ENCODE data around the gene SDHD. TPM values are rescaled to one million over a fixed set of nuclear protein-coding genes. Genes with fewer than 3 reads are reported as not detected.

The SDHD gene
- total RNA-seq, 1 donor from 2014 or later, result 68.5 TPM

GRCh38 chr11:112123129-112123528 lies 36.5 kb downstream of the SDHD start:
- TF ChIP-seq, protein P1, sequence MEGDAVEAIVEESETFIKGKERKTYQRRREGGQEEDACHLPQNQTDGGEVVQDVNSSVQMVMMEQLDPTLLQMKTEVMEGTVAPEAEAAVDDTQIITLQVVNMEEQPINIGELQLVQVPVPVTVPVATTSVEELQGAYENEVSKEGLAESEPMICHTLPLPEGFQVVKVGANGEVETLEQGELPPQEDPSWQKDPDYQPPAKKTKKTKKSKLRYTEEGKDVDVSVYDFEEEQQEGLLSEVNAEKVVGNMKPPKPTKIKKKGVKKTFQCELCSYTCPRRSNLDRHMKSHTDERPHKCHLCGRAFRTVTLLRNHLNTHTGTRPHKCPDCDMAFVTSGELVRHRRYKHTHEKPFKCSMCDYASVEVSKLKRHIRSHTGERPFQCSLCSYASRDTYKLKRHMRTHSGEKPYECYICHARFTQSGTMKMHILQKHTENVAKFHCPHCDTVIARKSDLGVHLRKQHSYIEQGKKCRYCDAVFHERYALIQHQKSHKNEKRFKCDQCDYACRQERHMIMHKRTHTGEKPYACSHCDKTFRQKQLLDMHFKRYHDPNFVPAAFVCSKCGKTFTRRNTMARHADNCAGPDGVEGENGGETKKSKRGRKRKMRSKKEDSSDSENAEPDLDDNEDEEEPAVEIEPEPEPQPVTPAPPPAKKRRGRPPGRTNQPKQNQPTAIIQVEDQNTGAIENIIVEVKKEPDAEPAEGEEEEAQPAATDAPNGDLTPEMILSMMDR (IDR thresholded peaks at IDR 0.05), result no peak
- DNase-seq (ENCODE audit: low spot score in 2 of 2), result no peak
- intact Hi-C loops (cut with DNase I), result no loop called here
- Histone ChIP-seq H3K27ac (no peak overlapping the region), H3K27me3 (no peaks in the 10 kb centered on the region), H3K4me3 (no peak overlapping the region), H3K36me3 (no peaks in the 10 kb centered on the region), H3K9me3 (no peaks in the 10 kb centered on the region), H3K4me1 (no peaks in the 10 kb centered on the region)

DNA sequence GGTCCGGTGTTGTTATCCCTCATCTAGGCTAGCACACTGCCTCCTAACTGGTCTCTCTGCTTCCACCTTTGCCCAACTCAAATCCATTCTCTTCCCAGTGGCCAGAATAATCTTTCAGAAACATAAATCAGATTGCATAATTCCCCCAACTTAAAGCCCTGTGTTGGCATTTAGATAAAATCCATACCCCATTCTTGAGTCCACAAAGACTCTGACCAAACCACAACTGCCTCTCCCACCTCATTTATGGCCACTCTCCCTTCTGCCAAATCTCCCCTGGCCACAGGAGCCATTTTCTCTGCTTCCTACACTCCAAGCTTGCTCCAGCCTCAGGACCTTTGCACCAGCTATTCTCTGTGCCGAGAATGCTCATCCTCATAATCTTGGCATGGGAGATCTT lies 40.4 kb downstream of the SDHD start:
- intact Hi-C loops (cut with DNase I), result no loop called here
- H3K27ac ChIP-seq, result no peak overlapping the region
- H3K9me3 ChIP-seq, result no peaks in the 10 kb centered on the region
- H3K27me3 ChIP-seq, result no peaks in the 10 kb centered on the region
- H3K4me1 ChIP-seq, result no peaks in the 10 kb centered on the region
- H3K36me3 ChIP-seq, result no peaks in the 10 kb centered on the region
- no peak overlapping the region for H3K4me3 ChIP-seq
- DNase-seq (ENCODE audit: low spot score in 2 of 2), result no peak
- TF ChIP-seq, protein P1 (IDR thresholded peaks at IDR 0.05), result no peak

DNA sequence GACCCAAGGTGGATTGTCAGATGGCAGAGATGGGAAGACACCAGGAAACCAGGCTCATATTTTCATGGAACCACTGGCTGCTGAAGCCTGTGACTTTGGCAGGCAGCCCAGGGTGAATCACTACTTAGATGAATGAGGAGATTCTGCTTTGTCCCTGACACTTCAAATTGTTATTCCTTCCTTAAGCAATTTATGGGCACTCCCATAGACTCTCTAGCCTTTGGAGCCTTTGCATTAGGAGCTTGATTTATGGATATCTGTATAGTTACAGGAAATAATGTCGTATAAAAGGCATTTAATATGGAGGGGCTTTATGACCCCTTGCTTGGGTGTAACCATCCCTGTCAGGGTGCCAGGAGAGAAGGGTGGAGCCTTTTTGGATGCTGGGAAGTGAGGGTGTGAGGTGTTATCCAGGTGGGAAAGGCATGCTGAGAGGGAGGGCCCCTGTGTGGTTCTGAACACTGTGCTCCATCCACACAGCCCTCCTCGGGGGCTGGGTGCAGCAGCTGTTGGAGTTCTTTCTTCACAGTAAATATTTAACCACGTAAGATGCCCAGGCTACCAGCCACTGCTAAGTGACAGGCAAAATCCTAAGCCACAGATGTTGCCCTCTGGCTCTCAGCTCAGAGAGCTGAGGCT lies 41.9 kb downstream of the SDHD start:
- no peaks in the 10 kb centered on the region for H3K4me1 ChIP-seq
- TF ChIP-seq, protein P1 (IDR thresholded peaks at IDR 0.05), result no peak
- H3K4me3 ChIP-seq, result no peak overlapping the region
- H3K27ac ChIP-seq, result no peak overlapping the region
- no peaks in the 10 kb centered on the region for H3K36me3 ChIP-seq
- no peaks in the 10 kb centered on the region for H3K9me3 ChIP-seq
- peak in 1 of 2 donors; percentile 70 for DNase-seq (ENCODE audit: low spot score in 2 of 2)
- no peaks in the 10 kb centered on the region for H3K27me3 ChIP-seq
- intact Hi-C loops (cut with DNase I), result no loop called here

DNA sequence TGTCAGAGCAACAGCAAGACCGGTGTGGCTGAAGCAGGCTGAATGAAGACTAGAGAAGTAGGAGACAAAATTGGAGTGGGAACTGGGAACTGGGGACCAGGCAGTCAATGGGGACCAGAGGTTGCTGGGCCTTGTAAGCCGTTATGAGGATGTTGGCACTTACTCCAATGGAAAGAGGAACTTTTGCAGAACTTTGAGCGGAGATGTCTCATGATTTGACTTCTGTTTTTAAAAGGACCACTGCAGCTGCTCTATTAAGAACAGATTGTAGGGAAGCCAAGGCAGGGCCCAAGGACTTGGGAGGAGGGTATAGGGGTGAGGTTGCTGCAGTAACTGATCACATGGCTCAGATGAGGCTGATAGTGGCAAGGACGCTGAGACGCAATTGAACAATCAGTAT lies 43.0 kb downstream of the SDHD start:
- no peaks in the 10 kb centered on the region for H3K9me3 ChIP-seq
- no peak for DNase-seq (ENCODE audit: low spot score in 2 of 2)
- TF ChIP-seq, protein P1 (IDR thresholded peaks at IDR 0.05), result no peak
- no peak overlapping the region for H3K4me3 ChIP-seq
- no peak overlapping the region for H3K27ac ChIP-seq
- no peaks in the 10 kb centered on the region for H3K27me3 ChIP-seq
- intact Hi-C loops (cut with DNase I), result no loop called here
- H3K36me3 ChIP-seq, result no peaks in the 10 kb centered on the region
- H3K4me1 ChIP-seq, result no peaks in the 10 kb centered on the region

DNA sequence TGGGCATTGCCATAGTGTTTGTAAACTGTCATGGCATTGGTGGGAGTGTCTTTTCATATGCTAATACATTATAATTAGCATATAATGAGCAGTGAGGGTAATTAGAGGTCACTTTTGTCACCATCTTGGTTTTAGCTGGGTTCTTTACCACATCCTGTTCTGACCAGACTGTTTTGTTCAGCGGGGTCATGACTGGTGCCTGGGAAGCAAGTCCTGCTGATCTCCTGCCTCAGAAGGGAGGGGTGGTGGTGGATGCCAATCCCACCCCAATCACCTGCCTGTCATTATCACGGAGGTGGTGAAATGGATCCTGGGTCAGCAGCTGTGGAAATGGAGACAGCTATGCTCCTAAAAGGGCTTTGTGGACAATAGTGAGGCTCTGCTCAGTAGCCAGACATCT lies 46.1 kb downstream of the SDHD start:
- no peaks in the 10 kb centered on the region for H3K4me1 ChIP-seq
- H3K27ac ChIP-seq, result no peak overlapping the region
- TF ChIP-seq, protein P1 (IDR thresholded peaks at IDR 0.05), result no peak
- H3K36me3 ChIP-seq, result no peaks in the 10 kb centered on the region
- intact Hi-C loops (cut with DNase I), result no loop called here
- DNase-seq (ENCODE audit: low spot score in 2 of 2), result no peak
- no peaks in the 10 kb centered on the region for H3K27me3 ChIP-seq
- H3K4me3 ChIP-seq, result no peak overlapping the region
- H3K9me3 ChIP-seq, result no peaks in the 10 kb centered on the region

DNA sequence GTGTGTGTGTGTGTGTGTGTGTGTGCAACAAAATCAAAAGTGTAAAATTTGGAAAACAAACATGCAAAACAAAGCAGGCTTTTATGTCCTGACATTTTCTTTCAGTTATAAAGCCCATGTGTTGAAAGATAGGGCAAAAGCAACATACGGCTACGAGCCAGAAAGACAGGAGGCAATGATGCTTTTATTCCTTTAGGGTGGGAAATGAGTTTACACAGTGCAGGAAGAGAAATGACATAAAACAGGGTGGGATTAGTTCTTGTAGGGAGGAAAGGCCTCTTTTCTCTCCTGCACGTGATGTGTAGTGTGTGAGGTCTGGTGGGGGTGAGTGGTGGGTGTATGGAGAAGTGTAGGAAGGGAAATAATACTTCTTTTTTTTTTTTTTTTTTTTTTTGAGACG lies 47.8 kb downstream of the SDHD start:
- Histone ChIP-seq H3K4me1 (no peaks in the 10 kb centered on the region), H3K4me3 (no peak overlapping the region), H3K36me3 (no peaks in the 10 kb centered on the region), H3K9me3 (no peaks in the 10 kb centered on the region), H3K27me3 (no peaks in the 10 kb centered on the region), H3K27ac (no peak overlapping the region)
- no peak for DNase-seq (ENCODE audit: low spot score in 2 of 2)
- intact Hi-C loops (cut with DNase I), result no loop called here
- TF ChIP-seq, protein P1 (IDR thresholded peaks at IDR 0.05), result no peak
